OCI-M2 (cell line): ENCODE measurements around the gene NUMA1.
A peak's percentile ranks its signal among the peaks of the same experiment; 100 is the strongest.

Experiments
- DNase-seq: peaks from one replicate; lab custom pipeline; 2025; ENCODE audit not compliant: unreplicated experiment; lab: John Stamatoyannopoulos, UW

Gene NUMA1

GRCh38 chr11:72102946-72103753 lies 22.8 kb upstream of the NUMA1 start, which contains the start of gene LAMTOR1:
Gene LAMTOR1, minus strand, starts transcription at chr11:72103297. Its CDS starts 73 bp downstream, at chr11:72103224.
- peak; percentile 87 for DNase-seq

DNA sequence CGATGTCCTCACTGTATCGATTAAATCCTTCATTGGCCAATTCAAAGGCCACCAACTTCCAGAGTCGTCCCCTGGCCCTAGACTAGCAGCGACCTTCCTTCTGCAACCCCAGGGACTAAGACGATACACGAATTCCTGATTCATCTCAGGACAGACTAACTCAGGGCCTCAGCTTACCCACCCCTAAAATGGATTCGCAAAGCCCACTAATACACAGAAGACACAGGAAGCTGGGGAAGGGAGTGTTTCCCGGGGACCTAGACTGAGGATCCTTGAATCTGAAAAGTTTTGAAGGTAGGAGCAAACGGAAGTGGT lies 22.2 kb upstream of the NUMA1 start:
- DNase-seq = no peak

- no peak for DNase-seq
Measured at GRCh38 chr11:72102162-72102561, 21.8 kb upstream of the NUMA1 start.

- DNase-seq = no peak
Measured at GRCh38 chr11:72100462-72100861, 20.1 kb upstream of the NUMA1 start.

DNA sequence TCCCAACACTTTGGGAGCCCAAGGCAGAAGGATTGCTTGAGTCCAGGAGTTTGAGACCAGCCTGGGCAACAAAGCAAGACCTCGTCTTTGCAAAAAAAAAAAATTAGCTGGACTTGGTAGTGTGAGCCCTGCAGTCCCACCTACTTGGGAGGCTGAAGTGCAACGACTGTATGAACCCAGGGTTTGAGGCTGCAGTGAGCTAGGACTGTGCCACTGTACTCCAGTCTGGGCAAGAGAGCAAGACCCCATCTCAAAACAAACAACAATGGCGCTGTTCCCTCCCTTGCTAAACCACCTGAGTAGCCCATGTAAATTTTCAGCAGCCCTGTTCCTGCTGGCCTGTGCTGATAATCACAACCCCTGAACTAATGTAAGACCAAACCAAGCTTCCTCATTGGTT lies 19.7 kb upstream of the NUMA1 start:
- DNase-seq = no peak

DNA sequence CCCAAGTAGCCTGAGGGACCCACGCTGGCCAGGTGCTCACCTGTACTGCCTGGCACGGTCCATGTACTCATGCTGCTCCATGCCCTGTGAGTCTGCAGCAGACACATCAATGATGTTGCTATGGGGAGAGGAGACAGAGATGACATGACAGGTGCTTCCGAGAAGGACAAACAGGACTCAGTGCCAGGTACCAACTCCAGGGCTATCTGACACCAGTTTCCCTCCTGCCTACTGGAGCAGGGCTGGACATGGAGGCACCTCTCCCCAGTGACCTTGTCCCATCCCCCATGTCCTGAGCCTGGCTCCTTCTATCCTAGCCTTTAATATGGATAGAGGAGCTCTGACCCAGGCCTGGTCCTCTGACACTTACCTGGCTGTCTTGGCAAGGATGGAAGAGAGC lies 18.4 kb upstream of the NUMA1 start:
- no peak for DNase-seq

GRCh38 chr11:72091292-72091691 lies 10.9 kb upstream of the NUMA1 start:
- no peak for DNase-seq

- no peak for DNase-seq
Measured at GRCh38 chr11:72088076-72088808, 7.9 kb upstream of the NUMA1 start.

- DNase-seq = no peak
Measured at GRCh38 chr11:72085621-72086351, 5.4 kb upstream of the NUMA1 start.

- no peak for DNase-seq
Measured at GRCh38 chr11:72084965-72085364, 4.6 kb upstream of the NUMA1 start.

- DNase-seq = no peak
Measured at GRCh38 chr11:72084076-72084475, 3.7 kb upstream of the NUMA1 start.

DNA sequence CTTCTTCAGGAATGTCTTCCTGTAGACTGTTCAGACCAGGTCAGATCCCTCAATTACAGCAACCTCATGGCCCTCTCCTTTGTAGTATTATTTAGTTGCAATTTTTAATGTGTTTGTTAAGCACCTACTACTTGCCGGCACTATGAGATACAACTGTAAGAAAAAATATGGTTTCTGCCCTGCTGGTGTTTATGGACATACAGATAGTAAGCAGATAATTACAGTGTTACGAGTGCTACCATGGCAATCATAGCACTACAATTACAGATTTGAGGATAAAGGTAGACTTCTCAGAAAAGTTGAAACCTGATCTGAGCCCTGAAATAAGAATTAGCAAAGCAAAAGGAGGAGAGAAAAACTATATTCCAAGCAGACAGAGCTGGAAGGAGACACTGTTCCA lies 3.1 kb upstream of the NUMA1 start:
- no peak for DNase-seq

GRCh38 chr11:72081821-72082453 lies 1.6 kb upstream of the NUMA1 start:
- no peak for DNase-seq

- no peak for DNase-seq
Measured at GRCh38 chr11:72081184-72081644, 872 bp upstream of the NUMA1 start.

GRCh38 chr11:72079819-72080325 lies 470 bp downstream of the NUMA1 start:
- no peak for DNase-seq

- no peak for DNase-seq
Measured at GRCh38 chr11:72078477-72078876, 1.9 kb downstream of the NUMA1 start.

DNA sequence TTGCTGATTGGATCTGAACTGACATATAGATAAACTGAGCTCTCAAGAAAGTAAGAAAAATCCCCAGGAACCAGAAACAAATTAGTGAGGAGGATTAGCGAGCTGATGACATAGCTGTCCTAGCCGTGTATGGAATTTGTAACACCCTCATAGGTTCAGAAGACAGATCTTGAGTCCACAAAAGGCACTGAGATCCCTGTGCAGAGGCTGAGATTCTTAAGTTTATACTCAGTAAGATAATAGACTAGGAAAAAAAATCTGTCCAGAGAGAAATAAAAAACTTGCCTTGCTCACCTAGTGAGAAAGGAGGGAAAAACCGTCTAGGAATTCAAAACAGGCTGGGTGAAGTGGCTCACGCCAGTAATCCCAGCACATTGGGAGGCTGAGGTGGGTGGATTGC lies 4.6 kb downstream of the NUMA1 start:
- no peak for DNase-seq

DNA sequence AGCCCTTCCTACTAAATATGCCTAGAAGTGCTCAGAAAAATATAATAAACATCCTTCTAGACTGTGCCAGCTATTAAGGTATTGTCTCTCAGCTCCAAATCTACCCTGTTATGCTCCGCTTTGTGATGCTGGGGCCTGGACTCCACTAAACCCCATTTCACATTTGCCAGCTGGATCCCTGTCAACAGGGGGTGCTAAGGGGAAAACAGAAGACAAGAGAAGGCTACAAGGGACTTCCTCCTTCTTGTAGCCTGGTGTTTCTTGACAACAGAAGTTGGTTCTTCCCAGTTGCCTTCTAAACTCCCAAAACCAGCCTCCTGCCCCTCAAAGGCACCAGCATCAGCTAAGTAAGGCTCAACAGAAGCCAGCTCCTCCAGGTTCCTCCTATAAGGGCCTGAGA lies 5.2 kb downstream of the NUMA1 start:
- no peak for DNase-seq

GRCh38 chr11:72072348-72072747 lies 8.0 kb downstream of the NUMA1 start:
- DNase-seq = no peak

- DNase-seq = no peak
Measured at GRCh38 chr11:72070491-72070890, 9.9 kb downstream of the NUMA1 start.

- DNase-seq = no peak
Measured at GRCh38 chr11:72069787-72070251, 10.5 kb downstream of the NUMA1 start.
